ENCODE data around the gene MYO15A.

DNA sequence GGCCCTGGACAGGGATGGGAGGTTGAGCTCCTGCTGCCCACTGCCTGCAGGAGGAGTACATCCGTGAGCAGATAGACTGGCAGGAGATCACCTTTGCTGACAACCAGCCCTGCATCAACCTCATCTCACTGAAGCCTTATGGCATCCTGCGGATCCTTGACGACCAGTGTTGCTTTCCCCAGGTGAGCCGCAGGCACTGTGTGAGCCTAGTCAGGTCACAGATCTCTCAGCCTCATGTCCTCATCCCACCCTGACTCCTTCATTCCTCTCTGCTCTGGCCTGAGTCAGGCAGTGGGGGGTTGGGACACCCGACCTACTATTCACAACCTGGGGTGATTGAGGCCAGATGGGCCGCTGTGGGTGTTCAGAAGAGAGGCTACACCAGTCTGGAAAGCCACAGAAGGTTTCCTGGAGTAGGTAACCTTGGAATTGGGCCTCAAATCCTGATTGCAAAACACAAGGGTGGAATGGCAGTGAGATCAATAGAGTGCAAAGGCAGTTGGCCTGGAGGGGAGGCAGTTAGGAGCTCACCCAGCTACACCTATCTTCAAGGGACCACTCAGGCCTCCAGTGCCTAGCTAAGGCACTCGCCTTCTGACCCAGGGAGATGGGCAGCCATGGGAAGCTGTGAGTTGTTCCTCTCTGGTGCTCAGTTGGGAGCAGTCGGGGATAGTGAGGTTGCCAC lies 29.7 kb downstream of the MYO15A start:
- TF ChIP-seq ZNF274 (IDR thresholded peaks at IDR 0.05; ENCODE audit: low read depth, low read length): no peak
- no peak for TF ChIP-seq YY1 (IDR thresholded peaks at IDR 0.05; ENCODE audit: insufficient read depth, insufficient read length)
- no peak for TF ChIP-seq SUZ12 (IDR thresholded peaks at IDR 0.05; ENCODE audit: extremely low read depth, insufficient read depth, insufficient read length)
